Uterus (tissue), 4 donors: Measurements from ENCODE around the gene CCDC57. TPM values are rescaled to one million over a fixed set of nuclear protein-coding genes. Genes with fewer than 3 reads are reported as not detected.

Experiments used
- DNase-seq, 2 donors: peaks; one replicate each; pipeline ENCODE4 v3.0.0-alpha.2; 2019 to 2020
- H3K27ac ChIP-seq, 2 donors: fragments of 200-600 bp; sonication (generic); 1 replicate in 1 of 2; 2 replicates in 1 of 2; pipeline ENCODE4 v1.5.1; 2016 to 2018
- H3K27me3 ChIP-seq, 2 donors: fragments of 200-600 bp; sonication (generic); one replicate each; pipeline ENCODE4 v1.5.1; 2018 to 2019; ENCODE audit warnings: control low read depth in 1 of 2
- H3K36me3 ChIP-seq, 2 donors: fragments of 200-600 bp; sonication (generic); one replicate each; pipeline ENCODE4 v1.5.1; 2019; ENCODE audit warnings: control low read depth in 1 of 2
- H3K4me1 ChIP-seq, 2 donors: fragments of 200-600 bp; sonication (generic); one replicate each; pipeline ENCODE4 v1.5.1; 2018 to 2019; ENCODE audit warnings: control low read depth in 1 of 2
- H3K4me3 ChIP-seq, 2 donors: fragments of 200-600 bp; sonication (generic); 1 replicate in 1 of 2; 2 replicates in 1 of 2; pipeline ENCODE4 v1.5.1; 2018 to 2019; ENCODE audit warnings: mild to moderate bottlenecking in 1 of 2
- H3K9me3 ChIP-seq, 2 donors: fragments of 200-600 bp; sonication (generic); one replicate each; pipeline ENCODE4 v1.5.1; 2019; ENCODE audit warnings: control low read depth in 1 of 2
- POLR2A ChIP-seq, 2 donors: fragments of 450-650 bp; IDR thresholded peaks; one replicate each; pipeline ENCODE4 v1.6.1; 2016; ENCODE audit warnings: antibody characterized with exemption in 2 of 2, mild to moderate bottlenecking in 1 of 2, moderate library complexity in 1 of 2
- intact Hi-C: fragments of 100-400 bp; cut with DNase I; formaldehyde crosslinking; loops from one replicate; pipeline ENCODE4 v1.15.1; 2023; ENCODE audit warnings: low total_unique reads
- total RNA-seq, 4 donors: library from RNA; depleted of rRNA in 3 of 4; stranded (reverse); fragments of >200 nt in 3 of 4; gene quantifications; one replicate each; pipeline versions ENCODE4 v1.1.0 to v1.2.4, GENCODE V29; 2014 to 2023
- TF ChIP-seq, protein P1 (sequence below), 4 experiments: fragments of 200-600 bp in 2 of 4; fragments of 450-650 bp in 2 of 4; sonication (generic) in 2 of 4; IDR thresholded peaks; one replicate each; pipeline ENCODE4 v1.5.1; 2016 to 2019; ENCODE audit warnings: antibody characterized with exemption in 4 of 4, mild to moderate bottlenecking in 2 of 4, moderate library complexity in 1 of 4
- donor health status: DM: yes; HTN: yes; CAD: no.

CCDC57 gene
- total RNA-seq, 4 donors from 2014 or later, result 4.4 to 88.2 (median 17.6) TPM

DNA sequence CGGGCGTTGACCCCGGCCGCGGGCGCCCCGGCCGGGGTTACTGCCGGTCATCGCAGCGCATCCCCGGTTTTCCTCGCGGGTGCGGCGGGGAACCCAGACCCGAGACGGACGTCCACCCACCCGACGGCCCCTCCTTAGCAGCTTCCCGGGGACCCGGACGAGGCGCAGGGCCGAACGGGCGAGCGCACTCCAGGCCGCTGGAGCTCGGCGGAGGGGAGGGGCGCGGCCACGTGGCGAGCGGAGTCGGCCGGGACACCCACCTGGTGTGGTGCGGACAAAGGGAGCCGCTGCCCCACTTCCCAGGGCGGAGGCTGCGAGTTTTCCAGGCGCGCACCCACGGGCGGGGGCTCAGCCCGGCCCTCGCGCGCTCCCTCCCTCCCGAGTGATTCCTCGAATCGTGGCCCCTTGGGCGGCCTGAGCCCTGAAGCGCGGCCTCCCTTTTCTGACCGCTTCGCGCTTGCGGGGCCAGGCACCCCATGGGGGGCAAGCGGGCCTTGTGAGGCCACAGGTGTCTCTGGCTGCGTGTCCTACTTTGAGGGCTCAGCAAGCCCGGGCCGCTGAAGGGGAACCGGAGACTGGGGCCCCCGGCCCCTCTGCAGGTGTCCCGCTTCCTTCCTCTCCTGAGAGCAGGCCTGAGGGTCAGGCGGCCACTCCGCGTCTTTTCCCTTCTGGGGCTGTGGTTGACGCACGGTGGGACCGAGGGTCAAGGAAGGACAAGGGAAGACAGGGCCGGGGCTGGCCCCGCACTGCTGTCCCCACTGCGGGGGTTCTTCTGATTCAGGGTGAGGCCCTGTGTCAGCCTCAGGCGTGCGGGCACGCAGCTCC is 113.5 kb downstream of the CCDC57 start:
- H3K4me3 ChIP-seq, result peak overlapping the region; percentile 45 to 80
- no peaks in the 10 kb centered on the region for H3K9me3 ChIP-seq
- no peaks in the 10 kb centered on the region for H3K27me3 ChIP-seq
- TF ChIP-seq POLR2A (IDR thresholded peaks at IDR 0.05), result no peak
- TF ChIP-seq, protein P1, sequence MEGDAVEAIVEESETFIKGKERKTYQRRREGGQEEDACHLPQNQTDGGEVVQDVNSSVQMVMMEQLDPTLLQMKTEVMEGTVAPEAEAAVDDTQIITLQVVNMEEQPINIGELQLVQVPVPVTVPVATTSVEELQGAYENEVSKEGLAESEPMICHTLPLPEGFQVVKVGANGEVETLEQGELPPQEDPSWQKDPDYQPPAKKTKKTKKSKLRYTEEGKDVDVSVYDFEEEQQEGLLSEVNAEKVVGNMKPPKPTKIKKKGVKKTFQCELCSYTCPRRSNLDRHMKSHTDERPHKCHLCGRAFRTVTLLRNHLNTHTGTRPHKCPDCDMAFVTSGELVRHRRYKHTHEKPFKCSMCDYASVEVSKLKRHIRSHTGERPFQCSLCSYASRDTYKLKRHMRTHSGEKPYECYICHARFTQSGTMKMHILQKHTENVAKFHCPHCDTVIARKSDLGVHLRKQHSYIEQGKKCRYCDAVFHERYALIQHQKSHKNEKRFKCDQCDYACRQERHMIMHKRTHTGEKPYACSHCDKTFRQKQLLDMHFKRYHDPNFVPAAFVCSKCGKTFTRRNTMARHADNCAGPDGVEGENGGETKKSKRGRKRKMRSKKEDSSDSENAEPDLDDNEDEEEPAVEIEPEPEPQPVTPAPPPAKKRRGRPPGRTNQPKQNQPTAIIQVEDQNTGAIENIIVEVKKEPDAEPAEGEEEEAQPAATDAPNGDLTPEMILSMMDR (IDR thresholded peaks at IDR 0.05), result no peak
- peak in 1 of 2 donors; percentile 33 for DNase-seq
- H3K36me3 ChIP-seq, result no peaks in the 10 kb centered on the region
- intact Hi-C loops, result no loop called here
- peak overlapping the region; percentile 86 to 95 for H3K27ac ChIP-seq
- peaks cover 0 to 20% of the 10 kb centered on the region in 2 donors for H3K4me1 ChIP-seq

DNA sequence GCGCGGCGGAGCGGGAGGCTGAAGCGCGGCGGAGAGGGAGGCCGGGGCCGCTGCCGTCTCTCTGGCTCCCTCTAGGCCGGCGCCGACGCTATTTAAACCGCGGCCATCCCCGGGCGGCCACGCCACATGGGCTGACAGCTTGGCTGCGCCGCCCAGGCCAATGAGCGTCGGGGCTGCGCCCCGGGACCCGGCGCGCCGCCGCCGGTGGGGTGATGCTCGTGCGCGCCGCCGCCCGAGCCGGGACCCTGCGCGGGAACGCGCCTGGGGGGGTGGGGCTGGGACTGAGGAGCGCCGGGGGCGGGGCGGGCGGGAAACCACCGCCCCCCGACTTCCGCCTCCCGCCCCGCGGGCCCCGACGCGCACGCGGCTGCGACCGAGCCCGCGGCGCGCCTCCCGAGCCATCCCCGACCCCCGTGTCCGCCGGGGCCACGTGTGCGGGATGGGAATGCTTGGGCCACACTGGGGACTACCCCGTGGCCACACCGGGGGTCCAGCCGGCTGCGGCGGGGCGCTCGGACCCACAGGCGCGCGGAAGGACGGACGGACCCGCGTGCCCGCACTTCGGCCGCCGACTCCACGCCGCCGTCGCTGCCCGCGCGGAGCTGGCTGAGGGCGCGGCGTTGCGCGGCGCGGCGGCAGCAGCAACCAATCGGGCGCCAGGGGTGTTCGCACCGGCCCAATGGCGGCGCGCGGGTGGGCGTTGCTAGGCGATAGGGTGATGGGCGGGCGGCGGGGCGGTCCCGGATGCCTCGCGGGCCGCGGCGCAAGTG is 114.3 kb downstream of the CCDC57 start, which contains the start of gene FASN:
TSS of gene FASN (minus strand) at position 68 of the 770 bp plus-strand sequence. CDS start 1,791 bp downstream, outside the sequence.
- no peaks in the 10 kb centered on the region for H3K9me3 ChIP-seq
- TF ChIP-seq, protein P1 (IDR thresholded peaks at IDR 0.05), result peak; percentile 16 to 68 (median 46)
- TF ChIP-seq POLR2A (IDR thresholded peaks at IDR 0.05), result peak; percentile 91 to 99
- peak within 1 kb of the TSS; percentile 86 to 95 for H3K27ac ChIP-seq
- H3K4me3 ChIP-seq, result peak within 1 kb of the TSS; percentile 50 to 80
- no peaks in the 10 kb centered on the region for H3K27me3 ChIP-seq
- peak; percentile 93 to 94 for DNase-seq
- peaks cover 0 to 12% of the 10 kb centered on the region in 2 donors for H3K4me1 ChIP-seq
- H3K36me3 ChIP-seq, result no peaks in the 10 kb centered on the region
- intact Hi-C loops, result no loop called here

DNA sequence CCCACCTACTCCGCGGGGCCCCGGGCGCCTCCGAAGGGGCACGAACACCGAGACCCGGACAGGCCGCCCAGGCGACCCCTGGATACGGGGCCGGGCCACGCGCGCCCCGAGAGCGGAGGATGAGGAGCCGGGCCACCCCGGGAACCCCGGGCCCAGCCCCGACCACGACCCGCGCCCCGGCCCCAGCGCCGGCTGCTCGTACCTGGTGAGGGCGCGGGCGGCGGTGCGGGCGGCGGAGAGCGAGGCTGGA is 114.8 kb downstream of the CCDC57 start:
- DNase-seq, result no peak
- Histone ChIP-seq H3K4me3 (peak overlapping the region; percentile 50 to 80), H3K9me3 (no peaks in the 10 kb centered on the region), H3K27ac (peak overlapping the region; percentile 86 to 95), H3K36me3 (no peaks in the 10 kb centered on the region), H3K4me1 (peaks cover 0 to 12% of the 10 kb centered on the region in 2 donors), H3K27me3 (no peaks in the 10 kb centered on the region)
- intact Hi-C loops, result no loop called here
- TF ChIP-seq, protein P1 (IDR thresholded peaks at IDR 0.05), result no peak
- TF ChIP-seq POLR2A (IDR thresholded peaks at IDR 0.05), result no peak

DNA sequence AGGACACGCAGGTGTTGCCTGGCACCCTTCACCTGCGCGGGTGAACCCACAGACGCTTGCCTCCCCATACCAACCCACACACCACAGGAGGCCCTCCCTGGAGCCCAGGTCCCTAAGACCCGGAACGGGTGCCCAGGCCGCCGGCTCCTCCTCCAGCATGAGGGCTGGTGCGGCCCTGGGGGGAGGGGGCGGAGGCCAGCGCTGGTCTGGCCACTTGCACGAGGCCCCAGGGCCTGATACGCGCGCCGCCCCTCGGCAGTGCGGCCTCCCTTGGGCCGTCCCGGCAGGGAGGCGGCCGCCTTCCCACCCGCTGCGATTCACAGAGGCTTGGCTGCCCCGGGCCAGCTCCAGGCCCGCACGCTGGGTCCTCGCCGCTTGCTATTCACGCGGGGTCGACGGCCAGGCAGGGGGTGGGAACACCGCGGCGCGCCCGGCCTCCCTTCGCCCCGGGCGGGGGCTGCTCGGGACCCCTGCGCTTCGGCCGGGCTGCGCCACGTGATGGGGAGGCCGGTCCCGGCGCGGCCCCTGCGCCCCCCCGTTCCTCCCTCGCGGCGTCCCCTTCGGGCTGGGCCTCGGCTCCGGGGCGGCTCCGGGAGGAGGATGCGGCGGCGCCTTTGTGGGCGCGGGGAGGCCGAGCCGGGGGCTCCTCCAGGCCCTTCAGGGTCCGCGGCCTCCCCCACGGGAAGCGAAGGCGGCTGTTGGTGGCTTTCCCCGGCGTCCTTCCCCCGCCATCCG is 115.3 kb downstream of the CCDC57 start:
- DNase-seq, result peak; percentile 39 to 50
- H3K4me3 ChIP-seq, result peak overlapping the region; percentile 50 to 80
- H3K4me1 ChIP-seq, result peaks cover 0 to 12% of the 10 kb centered on the region in 2 donors
- H3K36me3 ChIP-seq, result no peaks in the 10 kb centered on the region
- H3K27me3 ChIP-seq, result no peaks in the 10 kb centered on the region
- H3K27ac ChIP-seq, result peak overlapping the region; percentile 86 to 95
- intact Hi-C loops, result no loop called here
- no peaks in the 10 kb centered on the region for H3K9me3 ChIP-seq
- TF ChIP-seq POLR2A (IDR thresholded peaks at IDR 0.05), result peak in 1 of 2 donors; percentile 30
- TF ChIP-seq, protein P1 (IDR thresholded peaks at IDR 0.05), result no peak
